Measurements from ENCODE around the gene PARVA. TPM values are rescaled to one million over a fixed set of nuclear protein-coding genes. Genes with fewer than 3 reads are reported as not detected.

Gene PARVA
- total and polyA plus RNA-seq, 4 experiments from 2014 or later, result 0.75 to 2.4 (median 1.4) TPM

DNA sequence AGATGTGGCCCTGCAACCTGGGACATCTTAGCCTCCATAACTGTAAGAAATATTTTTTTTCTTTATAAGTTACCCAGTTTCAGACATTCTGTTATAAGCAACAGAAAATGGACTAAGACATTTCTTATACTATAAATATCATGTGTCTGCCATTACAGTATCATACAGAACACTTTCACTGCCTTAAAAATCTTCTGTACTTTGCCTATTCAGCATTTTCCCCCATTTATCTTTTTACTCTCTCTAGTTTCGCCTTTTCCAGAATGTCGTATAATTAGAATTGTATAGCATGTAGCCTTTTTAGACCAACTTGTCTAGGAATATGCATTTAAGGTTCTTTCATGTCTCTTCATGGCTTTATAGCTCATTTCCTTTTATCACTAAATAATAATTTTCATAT lies 88.0 kb downstream of the PARVA start:
- Histone ChIP-seq H3K4me1 (ENCODE audit: insufficient read depth, low read length) (no peaks in the 10 kb centered on the region), H3K36me3 (ENCODE audit: insufficient read depth, low read length) (no peaks in the 10 kb centered on the region), H3K27me3 (ENCODE audit: insufficient read depth, low read length) (no peaks in the 10 kb centered on the region), H3K4me3 (ENCODE audit: low read length in 2 of 2) (no peak overlapping the region), H3K27ac (ENCODE audit: low read depth, low read length) (no peak overlapping the region), H3K9me3 (ENCODE audit: control insufficient read depth in 1 of 2, low read length in 2 of 2) (no peaks in the 10 kb centered on the region)
- Mint-ChIP-seq H3K27me3 (peaks cover 1 to 2% of the 10 kb centered on the region in 2 donors), H3K4me1 (no peaks in the 10 kb centered on the region), H3K9me3 (peaks cover 0 to 21% (median 8%) of the 10 kb centered on the region in 8 donors), H3K36me3 (no peaks in the 10 kb centered on the region), H3K27ac (no peak overlapping the region), H3K4me3 (no peak overlapping the region)
- no peak for DNase-seq
- intact Hi-C loops (cut with micrococcal nuclease), result no loop called here
- ChIA-PET POLR2A (ENCODE audit: partially characterized antibody) (no interaction called here), CTCF (ENCODE audit: partially characterized antibody) (no interaction called here)

DNA sequence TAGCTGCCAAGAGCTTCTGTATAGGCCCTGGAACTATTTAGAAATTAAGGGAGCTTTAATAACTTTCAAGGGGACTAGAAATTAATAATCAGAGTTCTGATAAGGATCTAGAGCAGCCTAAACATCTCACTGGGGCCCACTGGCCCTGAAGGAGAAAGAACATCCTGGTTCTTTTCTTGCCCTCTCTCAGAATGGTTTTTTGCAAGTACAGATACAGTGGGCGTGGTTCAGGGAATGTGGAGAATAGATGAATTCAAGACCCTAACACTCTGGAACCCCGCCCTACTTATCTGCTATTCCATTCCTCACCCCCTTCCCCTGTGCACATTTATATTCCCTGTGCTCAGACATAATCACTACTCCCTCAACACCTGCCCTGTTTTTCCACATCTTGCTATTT lies 90.2 kb downstream of the PARVA start:
- H3K27me3 Mint-ChIP-seq, result peaks cover 2 to 7% of the 10 kb centered on the region in 2 donors
- CTCF ChIA-PET (ENCODE audit: partially characterized antibody), result no interaction called here
- no peaks in the 10 kb centered on the region for H3K36me3 Mint-ChIP-seq
- POLR2A ChIA-PET (ENCODE audit: partially characterized antibody), result no interaction called here
- Histone ChIP-seq H3K27ac (ENCODE audit: low read depth, low read length) (no peak overlapping the region), H3K27me3 (ENCODE audit: insufficient read depth, low read length) (no peaks in the 10 kb centered on the region), H3K9me3 (ENCODE audit: control insufficient read depth in 1 of 2, low read length in 2 of 2) (no peaks in the 10 kb centered on the region), H3K36me3 (ENCODE audit: insufficient read depth, low read length) (no peaks in the 10 kb centered on the region), H3K4me3 (ENCODE audit: low read length in 2 of 2) (no peak overlapping the region), H3K4me1 (ENCODE audit: insufficient read depth, low read length) (no peaks in the 10 kb centered on the region)
- no peak for DNase-seq
- intact Hi-C loops (cut with micrococcal nuclease), result no loop called here
- H3K4me1 Mint-ChIP-seq, result no peaks in the 10 kb centered on the region
- no peak overlapping the region for H3K27ac Mint-ChIP-seq
- H3K4me3 Mint-ChIP-seq, result no peak overlapping the region
- peaks cover 0 to 21% (median 8%) of the 10 kb centered on the region in 8 donors for H3K9me3 Mint-ChIP-seq

DNA sequence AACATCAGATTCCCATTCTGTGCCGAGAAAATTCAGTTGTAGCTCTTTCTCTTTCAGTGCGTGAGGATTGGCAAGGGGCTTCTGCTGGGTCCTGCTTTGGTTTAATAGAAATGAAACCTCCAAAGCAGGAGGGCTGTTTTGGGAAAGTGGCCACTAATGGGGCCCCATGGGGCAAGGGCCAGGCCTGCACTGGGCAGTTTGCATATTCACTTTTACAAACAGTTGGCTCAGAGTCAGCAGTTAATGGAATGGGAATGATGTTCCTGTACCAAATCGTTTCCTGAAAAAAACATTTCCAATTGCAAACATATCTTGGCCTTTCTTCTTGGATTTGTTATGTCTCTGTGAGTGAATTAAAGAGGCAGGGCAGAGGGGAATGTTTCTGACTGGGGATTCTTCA lies 92.1 kb downstream of the PARVA start:
- intact Hi-C loops (cut with micrococcal nuclease), result no loop called here
- Histone ChIP-seq H3K27me3 (ENCODE audit: insufficient read depth, low read length) (no peaks in the 10 kb centered on the region), H3K4me3 (ENCODE audit: low read length in 2 of 2) (no peak overlapping the region), H3K4me1 (ENCODE audit: insufficient read depth, low read length) (no peaks in the 10 kb centered on the region), H3K27ac (ENCODE audit: low read depth, low read length) (no peak overlapping the region), H3K9me3 (ENCODE audit: control insufficient read depth in 1 of 2, low read length in 2 of 2) (no peaks in the 10 kb centered on the region), H3K36me3 (ENCODE audit: insufficient read depth, low read length) (no peaks in the 10 kb centered on the region)
- no peak overlapping the region for H3K4me3 Mint-ChIP-seq
- DNase-seq, result no peak
- H3K27ac Mint-ChIP-seq, result no peak overlapping the region
- H3K27me3 Mint-ChIP-seq, result peaks cover 2 to 9% of the 10 kb centered on the region in 2 donors
- H3K36me3 Mint-ChIP-seq, result no peaks in the 10 kb centered on the region
- ChIA-PET POLR2A (ENCODE audit: partially characterized antibody) (no interaction called here), CTCF (ENCODE audit: partially characterized antibody) (no interaction called here)
- H3K9me3 Mint-ChIP-seq, result peaks cover 0 to 14% (median 3%) of the 10 kb centered on the region in 8 donors
- no peaks in the 10 kb centered on the region for H3K4me1 Mint-ChIP-seq

GRCh38 chr11:12470236-12470635 lies 92.9 kb downstream of the PARVA start:
- CTCF ChIA-PET (ENCODE audit: partially characterized antibody), result no interaction called here
- Histone ChIP-seq H3K9me3 (ENCODE audit: control insufficient read depth in 1 of 2, low read length in 2 of 2) (no peaks in the 10 kb centered on the region), H3K27me3 (ENCODE audit: insufficient read depth, low read length) (no peaks in the 10 kb centered on the region), H3K36me3 (ENCODE audit: insufficient read depth, low read length) (no peaks in the 10 kb centered on the region), H3K4me3 (ENCODE audit: low read length in 2 of 2) (no peak overlapping the region), H3K27ac (ENCODE audit: low read depth, low read length) (no peak overlapping the region), H3K4me1 (ENCODE audit: insufficient read depth, low read length) (no peaks in the 10 kb centered on the region)
- POLR2A ChIA-PET (ENCODE audit: partially characterized antibody), result no interaction called here
- DNase-seq, result no peak
- Mint-ChIP-seq H3K27ac (no peak overlapping the region), H3K4me1 (no peaks in the 10 kb centered on the region), H3K9me3 (peaks cover 0 to 7% (median 2%) of the 10 kb centered on the region in 8 donors), H3K27me3 (peaks cover 2 to 9% of the 10 kb centered on the region in 2 donors), H3K4me3 (no peak overlapping the region), H3K36me3 (peaks cover 0 to 5% of the 10 kb centered on the region in 2 donors)
- intact Hi-C loops (cut with micrococcal nuclease), result no loop called here

DNA sequence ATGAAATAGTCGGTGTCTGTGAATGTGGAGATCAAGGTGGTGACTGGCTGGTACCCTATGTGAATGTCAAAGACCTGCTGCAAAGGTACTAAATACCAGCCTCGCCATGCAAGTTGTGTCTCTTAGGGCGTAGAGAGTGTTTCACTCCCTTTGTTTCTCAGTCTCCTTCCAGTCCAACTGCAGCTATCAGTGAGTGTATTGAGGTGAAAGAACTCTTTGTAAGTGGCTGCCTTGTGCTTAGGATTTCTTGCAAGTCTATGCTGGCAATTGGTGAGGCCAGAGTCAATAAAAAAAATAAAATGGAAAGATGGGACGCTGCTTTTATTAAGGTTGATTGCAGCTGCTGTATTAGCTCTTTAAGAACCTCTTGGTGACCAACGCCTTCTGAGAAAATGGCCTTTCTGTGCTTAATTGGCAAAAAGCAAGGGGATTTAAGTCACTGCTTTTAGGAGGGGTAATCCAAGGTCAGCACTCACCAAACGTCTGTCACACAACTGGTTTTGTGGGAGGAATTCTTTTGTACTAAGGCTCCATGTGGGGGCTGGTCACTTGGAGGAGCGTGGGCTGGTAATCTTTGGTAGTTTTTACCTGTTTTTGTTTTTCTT lies 95.1 kb downstream of the PARVA start:
- H3K27ac Mint-ChIP-seq, result no peak overlapping the region
- no peaks in the 10 kb centered on the region for H3K4me1 Mint-ChIP-seq

DNA sequence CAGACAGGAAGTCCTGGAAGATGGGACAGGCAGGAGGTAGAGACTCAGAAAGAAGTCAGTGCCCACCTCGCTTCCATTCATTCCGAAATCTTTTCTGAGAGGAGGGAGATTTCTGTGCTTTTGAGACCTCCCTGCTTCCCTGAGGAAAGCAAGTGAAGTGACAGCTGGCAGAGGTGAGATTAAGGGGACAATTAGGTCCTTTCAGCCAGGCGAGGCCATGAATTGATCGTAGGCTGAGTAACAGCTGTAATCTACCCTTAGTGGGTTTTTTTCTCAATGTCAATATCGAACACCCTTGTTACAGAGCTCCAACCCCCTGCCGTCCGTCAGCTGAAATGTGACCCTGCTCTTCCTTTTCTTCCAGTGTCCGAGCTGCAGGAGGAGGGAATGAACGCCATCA lies 96.0 kb downstream of the PARVA start:
- DNase-seq, result no peak
- H3K27me3 Mint-ChIP-seq, result peaks cover 3 to 9% of the 10 kb centered on the region in 2 donors
- H3K4me1 ChIP-seq (ENCODE audit: insufficient read depth, low read length), result no peaks in the 10 kb centered on the region
- ChIA-PET POLR2A (ENCODE audit: partially characterized antibody) (no interaction called here), CTCF (ENCODE audit: partially characterized antibody) (no interaction called here)
- H3K9me3 ChIP-seq (ENCODE audit: control insufficient read depth in 1 of 2, low read length in 2 of 2), result no peaks in the 10 kb centered on the region
- H3K4me3 ChIP-seq (ENCODE audit: low read length in 2 of 2), result no peak overlapping the region
- H3K9me3 Mint-ChIP-seq, result no peaks in the 10 kb centered on the region
- H3K27ac Mint-ChIP-seq, result no peak overlapping the region
- no peaks in the 10 kb centered on the region for H3K27me3 ChIP-seq (ENCODE audit: insufficient read depth, low read length)
- H3K27ac ChIP-seq (ENCODE audit: low read depth, low read length), result no peak overlapping the region
- H3K4me1 Mint-ChIP-seq, result no peaks in the 10 kb centered on the region
- H3K4me3 Mint-ChIP-seq, result no peak overlapping the region
- intact Hi-C loops (cut with micrococcal nuclease), result no loop called here
- peaks cover 0 to 11% of the 10 kb centered on the region in 2 donors for H3K36me3 Mint-ChIP-seq
- no peaks in the 10 kb centered on the region for H3K36me3 ChIP-seq (ENCODE audit: insufficient read depth, low read length)

More for the DNA sequence above, 95.1 kb downstream of the PARVA start:
- intact Hi-C loops (cut with micrococcal nuclease), result no loop called here
- peaks cover 3 to 9% of the 10 kb centered on the region in 2 donors for H3K27me3 Mint-ChIP-seq
- CTCF ChIA-PET (ENCODE audit: partially characterized antibody), result interaction anchor here (1.0 kb wide), 1 partner anchor 62 kb away, joined by 3 read pairs; no protein-coding TSS in a partner anchor
- H3K27ac ChIP-seq (ENCODE audit: low read depth, low read length), result no peak overlapping the region
- no peaks in the 10 kb centered on the region for H3K9me3 ChIP-seq (ENCODE audit: control insufficient read depth in 1 of 2, low read length in 2 of 2)
- POLR2A ChIA-PET (ENCODE audit: partially characterized antibody), result no interaction called here
- DNase-seq, result no peak
- peaks cover 0 to 11% of the 10 kb centered on the region in 2 donors for H3K36me3 Mint-ChIP-seq
- H3K4me3 Mint-ChIP-seq, result no peak overlapping the region
- H3K4me1 ChIP-seq (ENCODE audit: insufficient read depth, low read length), result no peaks in the 10 kb centered on the region
- no peak overlapping the region for H3K4me3 ChIP-seq (ENCODE audit: low read length in 2 of 2)
- H3K9me3 Mint-ChIP-seq, result peaks cover 0 to 1% (median 0%) of the 10 kb centered on the region in 8 donors
- H3K27me3 ChIP-seq (ENCODE audit: insufficient read depth, low read length), result no peaks in the 10 kb centered on the region
- no peaks in the 10 kb centered on the region for H3K36me3 ChIP-seq (ENCODE audit: insufficient read depth, low read length)

DNA sequence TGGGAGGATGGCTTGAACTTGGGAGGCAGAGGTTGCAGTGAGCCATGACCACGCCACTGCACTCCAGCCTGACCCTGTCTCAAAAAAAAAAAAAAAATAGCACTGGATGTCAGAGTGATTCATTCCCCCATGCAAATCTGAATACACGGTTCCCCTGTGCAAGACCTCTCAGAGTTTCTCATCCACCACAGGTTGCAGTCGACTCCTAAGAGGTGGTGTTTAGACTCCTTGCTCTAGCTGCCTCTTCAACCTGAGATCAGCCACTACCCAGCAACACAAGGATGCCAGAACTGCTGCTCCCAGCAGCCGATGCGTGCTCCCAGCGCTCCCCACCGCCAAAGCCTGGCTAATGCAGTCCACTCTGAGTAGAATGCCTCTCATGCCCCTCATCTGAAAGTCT lies 97.5 kb downstream of the PARVA start:
- POLR2A ChIA-PET (ENCODE audit: partially characterized antibody), result no interaction called here
- H3K36me3 ChIP-seq (ENCODE audit: insufficient read depth, low read length), result no peaks in the 10 kb centered on the region
- no peak for DNase-seq
- Mint-ChIP-seq H3K4me1 (no peaks in the 10 kb centered on the region), H3K36me3 (peaks cover 0 to 11% of the 10 kb centered on the region in 2 donors), H3K9me3 (no peaks in the 10 kb centered on the region), H3K27ac (no peak overlapping the region), H3K27me3 (peaks cover 3 to 9% of the 10 kb centered on the region in 2 donors), H3K4me3 (no peak overlapping the region)
- H3K4me3 ChIP-seq (ENCODE audit: low read length in 2 of 2), result no peak overlapping the region
- intact Hi-C loops (cut with micrococcal nuclease), result no loop called here
- H3K9me3 ChIP-seq (ENCODE audit: control insufficient read depth in 1 of 2, low read length in 2 of 2), result no peaks in the 10 kb centered on the region
- no peaks in the 10 kb centered on the region for H3K4me1 ChIP-seq (ENCODE audit: insufficient read depth, low read length)
- CTCF ChIA-PET (ENCODE audit: partially characterized antibody), result interaction anchor here (0.7 to 1.4 kb wide), 3 partner anchors 20 to 144 kb away, joined by 3 to 5 read pairs (median 3); no protein-coding TSS in a partner anchor
- no peak overlapping the region for H3K27ac ChIP-seq (ENCODE audit: low read depth, low read length)
- no peaks in the 10 kb centered on the region for H3K27me3 ChIP-seq (ENCODE audit: insufficient read depth, low read length)
